ENCODE measurements around the gene ABCC1. TPM values are rescaled to one million over a fixed set of nuclear protein-coding genes. Genes with fewer than 3 reads are reported as not detected.
"Not testable (repeated sequence)": the region's sequence is repeated elsewhere in the genome, so short reads cannot be mapped to it uniquely, and the experiment has no call there.

ABCC1 gene
- total RNA-seq, 1 experiment from 2014 or later: 11.8 TPM

DNA sequence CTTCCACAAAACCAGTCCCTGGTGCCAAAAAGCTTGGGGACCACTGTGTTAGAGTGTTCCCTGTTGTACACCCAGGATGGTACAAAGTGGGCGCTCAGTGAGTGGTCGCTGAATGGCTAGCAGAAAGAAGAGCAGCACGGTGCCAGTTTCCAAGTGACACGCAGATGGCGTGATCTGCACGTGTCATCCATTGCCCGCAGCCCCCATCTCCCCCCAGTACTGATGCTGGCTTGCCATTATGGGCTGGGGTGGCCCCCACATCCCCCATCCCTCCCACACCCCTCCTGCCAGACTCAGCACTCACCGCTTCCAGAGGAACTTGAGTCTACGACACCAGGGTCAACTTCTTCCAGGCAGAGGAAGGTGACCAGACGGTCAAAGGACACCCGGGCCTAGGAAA, 237.4 kb downstream of the ABCC1 start:
- DNase-seq (ENCODE audit: low read depth): no peak

DNA sequence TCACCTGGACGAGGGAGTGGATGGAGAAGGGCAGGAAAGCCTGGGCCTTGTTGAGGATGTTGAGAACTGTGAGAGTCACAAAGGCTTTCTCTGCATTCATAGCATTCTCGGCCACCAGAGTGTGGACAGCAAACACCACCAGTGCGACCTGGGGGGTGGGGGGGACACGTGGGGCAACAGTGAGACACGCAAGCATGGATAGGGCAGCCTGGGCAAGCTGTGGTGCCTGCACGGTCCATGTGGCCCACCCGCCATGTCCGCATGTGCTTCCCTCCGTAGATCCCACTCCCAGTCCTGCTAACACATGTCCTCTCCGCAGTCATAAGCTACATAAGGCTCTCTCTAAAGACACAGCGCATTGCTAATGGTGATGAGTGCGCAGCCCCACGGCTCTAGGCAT, 239.4 kb downstream of the ABCC1 start:
- DNase-seq (ENCODE audit: low read depth): no peak

DNA sequence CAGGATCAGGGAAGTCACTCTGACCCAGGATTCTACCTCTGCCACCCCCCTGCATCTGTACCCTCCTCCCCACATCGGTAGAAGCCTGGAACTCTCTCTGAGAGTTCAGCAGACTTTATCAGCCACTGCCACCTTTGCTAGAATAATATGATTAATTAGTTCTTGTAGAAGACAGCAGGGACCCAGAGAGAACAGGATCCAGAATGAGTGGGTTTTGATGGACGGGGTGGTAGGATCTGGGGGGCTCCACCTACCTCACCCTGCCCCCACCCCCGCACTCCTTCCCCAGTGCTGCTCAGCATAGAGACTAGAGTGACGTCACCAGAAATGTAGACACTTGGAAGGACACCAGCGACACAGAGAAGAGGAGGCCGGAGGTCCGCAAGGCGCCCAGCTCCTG, 240.4 kb downstream of the ABCC1 start:
- no peak for DNase-seq (ENCODE audit: low read depth)

DNA sequence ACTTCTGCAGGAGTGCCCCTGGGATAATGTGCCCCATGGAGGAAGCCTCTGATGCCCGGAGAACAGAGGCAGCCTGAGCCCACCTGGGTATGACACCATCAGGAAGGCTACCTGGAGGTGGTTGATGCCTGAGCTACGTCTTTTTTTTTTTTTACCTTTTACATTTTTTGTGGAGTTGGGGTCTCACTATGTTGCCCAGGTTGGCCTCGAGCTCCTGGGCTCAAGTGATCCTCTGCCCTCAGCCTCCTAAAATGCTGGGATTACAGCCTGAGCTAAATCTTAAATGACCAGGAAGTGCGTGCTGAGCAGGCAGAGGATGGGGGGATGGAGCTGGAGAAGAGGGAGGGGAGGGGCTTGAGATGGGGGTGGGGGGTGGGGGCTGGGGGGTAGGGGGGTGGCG, 241.1 kb downstream of the ABCC1 start:
- DNase-seq (ENCODE audit: low read depth): no peak

- not testable (repeated sequence) for DNase-seq (ENCODE audit: low read depth)
These were observed 241.6 kb downstream of the ABCC1 start for GRCh38 chr16:16190966-16191365.

GRCh38 chr16:16191493-16192167, 242.2 kb downstream of the ABCC1 start:
- DNase-seq (ENCODE audit: low read depth): no peak

Other genes with a start within 250 kb of the ABCC1 start
- gene MYH11, start 92.6 kb upstream of the ABCC1 start, total RNA-seq (2014; rRNA removed; shearing (Covaris generic)): under 0.01 TPM in 1 of 2 replicates, not detected in the other
- 87.0 and 122 TPM in 2 replicates for gene CEP20, start 61.0 kb upstream of the ABCC1 start, total RNA-seq (2014; rRNA removed; shearing (Covaris generic))